Fibroblast of mammary gland (primary cell): Measurements from ENCODE around the gene PGLYRP2.

Experiments used
- DNase-seq: peaks from one replicate; pipeline ENCODE4 v3.0.0-alpha.2; 2010; ENCODE audit warnings: low read depth
- H3K4me3 ChIP-seq: 2 replicates; pipeline ENCODE4 v1.5.1; 2011; ENCODE audit warnings: low read depth, mild to moderate bottlenecking, low read length, moderate library complexity; ENCODE audit not compliant: control insufficient read depth
- CTCF ChIP-seq: conservative IDR thresholded peaks from 2 replicates; pipeline ENCODE4 v1.5.1; 2011; ENCODE audit warnings: low read depth, low read length, inconsistent platforms; ENCODE audit not compliant: control insufficient read depth, insufficient read depth

The PGLYRP2 gene

GRCh38 chr19:15464394-15465385 lies 14.6 kb downstream of the PGLYRP2 start, which contains the start of gene RASAL3:
Gene RASAL3 (minus strand): TSS chr19:15464544. CDS start chr19:15464358, 186 bp downstream.
- H3K4me3 ChIP-seq: no peak within 1 kb of the TSS
- no peak for TF ChIP-seq CTCF
- DNase-seq: no peak

DNA sequence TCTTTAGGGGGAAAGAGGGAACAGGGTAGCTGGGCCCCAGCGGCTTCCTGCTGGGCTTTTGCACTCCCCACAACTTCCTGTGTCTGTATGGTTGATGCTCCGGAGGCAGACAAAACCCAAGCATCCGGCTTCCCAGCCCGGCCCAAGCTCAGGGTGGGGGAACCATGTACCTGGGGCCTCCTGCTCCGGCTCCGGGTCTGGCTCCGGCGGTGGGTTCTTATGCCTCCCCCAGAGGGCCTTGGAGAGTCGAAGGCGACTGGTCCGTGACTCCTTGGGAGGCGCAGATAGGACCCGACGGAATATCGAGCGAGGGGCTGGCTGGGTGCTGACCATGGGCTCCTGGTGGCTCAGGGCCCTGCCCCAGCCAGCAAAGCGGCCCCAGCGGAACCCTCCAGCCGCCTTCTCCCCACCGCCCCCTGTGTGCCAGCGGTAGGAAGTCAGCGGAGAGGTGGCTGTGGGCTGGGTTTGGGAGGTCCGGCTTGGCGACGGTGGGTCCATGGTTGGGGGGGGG lies 15.4 kb downstream of the PGLYRP2 start:
- no peak for TF ChIP-seq CTCF
- no peak for DNase-seq
- no peak overlapping the region for H3K4me3 ChIP-seq

GRCh38 chr19:15461694-15462093 lies 17.6 kb downstream of the PGLYRP2 start:
- no peak for DNase-seq
- TF ChIP-seq CTCF: no peak
- no peak overlapping the region for H3K4me3 ChIP-seq

- H3K4me3 ChIP-seq: no peak overlapping the region
- no peak for TF ChIP-seq CTCF
- DNase-seq: no peak
Observed at GRCh38 chr19:15457701-15458484, 21.4 kb downstream of the PGLYRP2 start.

DNA sequence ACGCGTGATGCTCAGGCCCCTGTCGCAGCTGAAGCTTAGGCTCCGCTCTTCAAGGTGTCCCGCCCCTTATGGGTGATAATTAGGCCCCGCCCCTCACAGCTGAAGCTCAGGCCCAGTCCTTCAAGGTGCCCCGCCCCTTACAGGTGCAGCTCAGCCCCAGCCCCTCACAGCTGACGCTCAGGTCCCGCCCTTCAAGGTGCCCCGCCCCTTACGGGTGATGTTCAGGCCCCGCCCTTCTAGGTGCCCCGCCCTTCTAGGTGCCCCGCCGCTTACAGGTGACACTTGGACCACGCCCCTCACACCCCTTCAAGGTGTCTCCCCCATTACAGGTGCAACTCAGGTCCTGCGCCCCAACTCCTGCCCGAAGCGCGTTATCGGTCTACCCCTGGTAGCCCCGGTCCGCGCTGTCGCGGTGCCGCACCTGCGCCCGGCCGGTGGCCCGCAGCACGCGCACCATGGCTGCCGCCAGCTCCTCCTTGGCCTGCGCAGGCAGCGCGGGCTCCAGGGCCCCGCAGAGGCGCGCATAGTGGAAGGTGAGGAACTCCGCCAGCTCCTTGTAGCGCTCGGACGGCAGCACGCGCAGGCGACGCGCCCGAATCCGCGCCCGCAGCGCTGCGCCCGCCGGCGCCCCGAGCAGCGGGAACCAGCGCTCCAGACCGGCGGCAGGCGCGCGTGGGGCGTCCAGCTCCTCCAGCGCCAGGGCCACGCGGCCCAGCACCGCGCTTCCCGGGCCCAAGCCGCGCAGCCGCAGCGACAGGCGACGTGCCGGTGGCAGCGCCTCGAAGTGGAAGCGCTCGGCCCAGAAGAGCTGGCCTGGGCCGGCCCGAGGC lies 22.2 kb downstream of the PGLYRP2 start:
- DNase-seq: no peak
- no peak for TF ChIP-seq CTCF
- no peak overlapping the region for H3K4me3 ChIP-seq

DNA sequence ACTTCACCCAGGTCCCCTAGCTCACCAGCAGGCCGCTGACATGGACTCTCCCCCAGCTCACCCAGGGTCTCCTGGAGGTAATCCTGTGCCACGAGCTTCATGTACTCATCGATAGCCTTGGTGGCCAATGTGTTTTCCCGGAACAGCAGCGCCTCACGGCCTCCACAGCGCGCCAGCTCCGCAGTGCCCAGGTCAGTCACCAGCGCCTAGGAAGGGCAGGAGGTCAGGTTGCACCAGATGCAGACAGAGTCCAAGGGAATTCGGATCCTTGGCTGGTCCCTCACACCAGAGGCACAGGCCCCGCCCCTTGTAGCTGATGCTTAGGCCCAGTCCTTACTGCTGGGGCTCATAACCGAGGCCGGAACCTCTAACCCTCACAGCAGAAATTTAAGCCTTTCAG lies 22.9 kb downstream of the PGLYRP2 start:
- DNase-seq: no peak
- no peak for TF ChIP-seq CTCF
- H3K4me3 ChIP-seq: no peak overlapping the region
